H9 (cell line): Measurements from ENCODE around the gene OR52H1. TPM values are rescaled to one million over a fixed set of nuclear protein-coding genes. Genes with fewer than 3 reads are reported as not detected.

Experiments used
- DNase-seq: peaks from one replicate; pipeline ENCODE4 v3.0.0-alpha.2; 2017
- H2AFZ ChIP-seq: one replicate; pipeline ENCODE4 v1.6.1; 2013; ENCODE audit warnings: mild to moderate bottlenecking, low read length, control low read depth, moderate library complexity
- H2AK5ac ChIP-seq: 2 replicates; pipeline ENCODE4 v1.6.1; 2013; ENCODE audit warnings: low read length, control low read depth, mixed read lengths; ENCODE audit not compliant: insufficient read length
- H2BK120ac ChIP-seq: one replicate; pipeline ENCODE4 v1.6.1; 2013; ENCODE audit warnings: low read depth, mild to moderate bottlenecking, low read length, control low read depth, inconsistent platforms; ENCODE audit not compliant: poor library complexity, severe bottlenecking
- H2BK12ac ChIP-seq: 2 replicates; pipeline ENCODE4 v1.6.1; 2013; ENCODE audit warnings: low read length, control low read depth, mixed read lengths, low read depth; ENCODE audit not compliant: insufficient read length
- H2BK15ac ChIP-seq: 2 replicates; pipeline ENCODE4 v1.6.1; 2013; ENCODE audit warnings: low read depth, low read length, control low read depth
- H2BK20ac ChIP-seq: one replicate; pipeline ENCODE4 v1.6.1; 2013; ENCODE audit warnings: low read depth, mild to moderate bottlenecking, low read length, control low read depth, inconsistent platforms; ENCODE audit not compliant: poor library complexity, severe bottlenecking
- H2BK5ac ChIP-seq: 2 replicates; pipeline ENCODE4 v1.6.1; 2013; ENCODE audit warnings: low read length, control low read depth, mixed read lengths; ENCODE audit not compliant: insufficient read length
- H3K14ac ChIP-seq: 2 replicates; pipeline ENCODE4 v1.6.1; 2013; ENCODE audit warnings: low read length, control low read depth; ENCODE audit not compliant: insufficient read depth
- H3K18ac ChIP-seq: 2 replicates; pipeline ENCODE4 v1.6.1; 2013; ENCODE audit warnings: low read depth, mild to moderate bottlenecking, mixed read lengths, low read length, control low read depth; ENCODE audit not compliant: insufficient read length
- H3K23ac ChIP-seq: 2 replicates; pipeline ENCODE4 v1.6.1; 2013; ENCODE audit warnings: low read length, control low read depth, mixed read lengths, low read depth; ENCODE audit not compliant: insufficient read length
- H3K23me2 ChIP-seq: 2 replicates; pipeline ENCODE4 v1.6.1; 2013; ENCODE audit warnings: low read depth, mild to moderate bottlenecking, mixed read lengths, low read length, control low read depth; ENCODE audit not compliant: insufficient read length, poor library complexity, severe bottlenecking
- H3K27ac ChIP-seq: 2 replicates; pipeline ENCODE4 v1.5.1; 2013; ENCODE audit warnings: low read length, control low read depth, mixed read lengths, low read depth; ENCODE audit not compliant: insufficient read length
- H3K27me3 ChIP-seq: 2 replicates; pipeline ENCODE4 v1.6.1; 2013; ENCODE audit warnings: low read length, control low read depth, inconsistent platforms; ENCODE audit not compliant: insufficient read depth
- H3K4ac ChIP-seq: 2 replicates; pipeline ENCODE4 v1.6.1; 2013; ENCODE audit warnings: low read depth, mild to moderate bottlenecking, control low read depth, inconsistent platforms, low read length, moderate library complexity
- H3K4me1 ChIP-seq: 2 replicates; pipeline ENCODE4 v1.6.1; 2013; ENCODE audit warnings: low read length, control low read depth, inconsistent platforms; ENCODE audit not compliant: insufficient read depth
- H3K4me2 ChIP-seq: 2 replicates; pipeline ENCODE4 v1.6.1; 2013; ENCODE audit warnings: low read length, control low read depth, mixed read lengths; ENCODE audit not compliant: insufficient read length, insufficient read depth
- H3K56ac ChIP-seq: 2 replicates; pipeline ENCODE4 v1.6.1; 2013; ENCODE audit warnings: low read depth, mild to moderate bottlenecking, mixed read lengths, low read length, control low read depth; ENCODE audit not compliant: insufficient read length
- H3K79me1 ChIP-seq: 2 replicates; pipeline ENCODE4 v1.6.1; 2013; ENCODE audit warnings: low read depth, mild to moderate bottlenecking, moderate library complexity, low read length, control low read depth, inconsistent platforms; ENCODE audit not compliant: insufficient read depth, poor library complexity, severe bottlenecking
- H3K79me2 ChIP-seq: 2 replicates; pipeline ENCODE4 v1.6.1; 2013; ENCODE audit warnings: low read length, control low read depth, inconsistent platforms; ENCODE audit not compliant: insufficient read depth
- H3K9ac ChIP-seq: 2 replicates; pipeline ENCODE4 v1.6.1; 2013; ENCODE audit warnings: low read length, control low read depth, mixed read lengths; ENCODE audit not compliant: insufficient read length; ENCODE audit errors: extremely low read depth
- H3K9me3 ChIP-seq: one replicate; pipeline ENCODE4 v1.6.1; 2013; ENCODE audit warnings: low read depth, low read length, inconsistent platforms; ENCODE audit not compliant: control insufficient read depth
- H3T11ph ChIP-seq: one replicate; pipeline ENCODE4 v1.6.1; 2013; ENCODE audit warnings: mild to moderate bottlenecking, low read length, control low read depth, inconsistent platforms
- H4K20me1 ChIP-seq: one replicate; pipeline ENCODE4 v1.6.1; 2013; ENCODE audit not compliant: control insufficient read depth, insufficient read length, insufficient read depth
- H4K5ac ChIP-seq: 2 replicates; pipeline ENCODE4 v1.6.1; 2013; ENCODE audit warnings: low read depth, mild to moderate bottlenecking, mixed read lengths, low read length, control low read depth; ENCODE audit not compliant: insufficient read length
- H4K8ac ChIP-seq: replicated peaks from 2 replicates; pipeline ENCODE4 v1.6.1; 2013; ENCODE audit warnings: low read length, control low read depth, mixed read lengths, low read depth; ENCODE audit not compliant: insufficient read length
- H4K91ac ChIP-seq: 2 replicates; pipeline ENCODE4 v1.6.1; 2013; ENCODE audit warnings: low read depth, mild to moderate bottlenecking, moderate library complexity, mixed read lengths, low read length, control low read depth; ENCODE audit not compliant: insufficient read length
- H3K27ac Mint-ChIP-seq, 3 experiments: 2 replicates in 2 of 3; 3 replicates in 1 of 3; pipeline ENCODE4 v1.8.0; 2020 to 2021; ENCODE audit warnings: mixed read lengths in 3 of 3, mild to moderate bottlenecking in 1 of 3, moderate library complexity in 1 of 3
- H3K27me3 Mint-ChIP-seq: 2 replicates; pipeline ENCODE4 v1.8.0; 2021; ENCODE audit warnings: low read depth, mild to moderate bottlenecking, moderate library complexity, mixed read lengths
- H3K36me3 Mint-ChIP-seq, 3 experiments: 2 replicates in 2 of 3; 3 replicates in 1 of 3; pipeline ENCODE4 v1.8.0; 2020 to 2021; ENCODE audit warnings: low read depth in 3 of 3, mixed read lengths in 3 of 3; ENCODE audit not compliant: insufficient read depth in 1 of 3
- H3K4me1 Mint-ChIP-seq, 2 experiments: 2 replicates each; pipeline ENCODE4 v1.8.0; 2020; ENCODE audit warnings: mixed read lengths in 2 of 2
- H3K4me3 Mint-ChIP-seq, 2 experiments: 2 replicates in 1 of 2; 3 replicates in 1 of 2; pipeline ENCODE4 v1.8.0; 2020 to 2021; ENCODE audit warnings: mild to moderate bottlenecking in 2 of 2, mixed read lengths in 2 of 2, moderate library complexity in 1 of 2
- H3K9me3 Mint-ChIP-seq, 2 experiments: 2 replicates in 1 of 2; 3 replicates in 1 of 2; pipeline ENCODE4 v1.8.0; 2020; ENCODE audit warnings: mild to moderate bottlenecking in 2 of 2, mixed read lengths in 2 of 2, moderate library complexity in 1 of 2
- CTCF ChIP-seq: fragments of 200-600 bp; sonication (generic); conservative IDR thresholded peaks from 3 replicates; pipeline ENCODE4 v1.8.0; 2021; ENCODE audit warnings: antibody characterized with exemption, mild to moderate bottlenecking
- WGBS: extraction: QIAGEN DNeasy Blood & Tissue Kit; methylation state at CpG from one replicate; pipeline ENCODE4 v1.1.7; 2013; ENCODE audit warnings: missing lambda C conversion rate, low lambda C conversion rate, mixed read lengths; ENCODE audit not compliant: insufficient read length; ENCODE audit errors: extremely low coverage; 5-methylcytosine and 5-hydroxymethylcytosine counted together
- total RNA-seq: library from RNA; stranded (reverse); gene quantifications from 2 replicates; pipeline ENCODE4 v1.2.1, GENCODE V29; 2021

OR52H1 gene
- total RNA-seq, 1 experiment from 2014 or later, result not detected

GRCh38 chr11:5527716-5528115, 20.6 kb downstream of the OR52H1 start:
- H3K18ac ChIP-seq, result peak overlapping the region; percentile 39
- no peaks in the 10 kb centered on the region for H3K79me2 ChIP-seq
- no peaks in the 10 kb centered on the region for H3K9me3 ChIP-seq
- H3K23me2 ChIP-seq, result no peaks in the 10 kb centered on the region
- H3K4ac ChIP-seq, result no peak overlapping the region; the same call in 1 of the 2 replicates
- H2BK15ac ChIP-seq, result no peak overlapping the region
- H3T11ph ChIP-seq, result no peak overlapping the region
- H3K9ac ChIP-seq, result no peak overlapping the region
- H2AK5ac ChIP-seq, result no peak overlapping the region
- H2BK12ac ChIP-seq, result no peak overlapping the region
- no peak overlapping the region for H3K56ac ChIP-seq
- H2BK120ac ChIP-seq, result no peak overlapping the region
- peaks cover 12 to 14% of the 10 kb centered on the region in 2 experiments for H3K4me1 Mint-ChIP-seq
- H3K4me1 ChIP-seq, result no peaks in the 10 kb centered on the region; the same call in 1 of the 2 replicates
- no peak overlapping the region for H3K4me2 ChIP-seq
- TF ChIP-seq CTCF, result no peak
- H4K20me1 ChIP-seq, result no peaks in the 10 kb centered on the region
- no peak overlapping the region for H2BK5ac ChIP-seq
- no peak overlapping the region for H4K91ac ChIP-seq
- H2AFZ ChIP-seq, result no peak overlapping the region
- no CpG with 5 or more reads among the region's 5 CpGs for WGBS
- H3K9me3 Mint-ChIP-seq, result no peaks in the 10 kb centered on the region
- H3K27me3 Mint-ChIP-seq, result peaks cover 35% of the 10 kb centered on the region
- H3K79me1 ChIP-seq, result no peaks in the 10 kb centered on the region
- peak overlapping the region; percentile 41; the same call in 1 of the 2 replicates for H3K14ac ChIP-seq
- H3K27ac Mint-ChIP-seq, result no peak overlapping the region
- H4K8ac ChIP-seq, result no peak overlapping the region
- DNase-seq, result no peak
- H4K5ac ChIP-seq, result peak overlapping the region; percentile 58
- no peaks in the 10 kb centered on the region for H3K27me3 ChIP-seq
- no peak overlapping the region for H2BK20ac ChIP-seq
- H3K36me3 Mint-ChIP-seq, result no peaks in the 10 kb centered on the region
- no peak overlapping the region for H3K23ac ChIP-seq
- no peak overlapping the region for H3K4me3 Mint-ChIP-seq
- H3K27ac ChIP-seq, result no peak overlapping the region
